H9 (cell line): Measurements from ENCODE around the gene NCKAP5. TPM values are rescaled to one million over a fixed set of nuclear protein-coding genes. Genes with fewer than 3 reads are reported as not detected.

ENCODE experiments used
- DNase-seq: peaks from one replicate; pipeline ENCODE4 v3.0.0-alpha.2; 2017
- H2AFZ ChIP-seq: one replicate; pipeline ENCODE4 v1.6.1; 2013; ENCODE audit warnings: mild to moderate bottlenecking, low read length, control low read depth, moderate library complexity
- H2AK5ac ChIP-seq: 2 replicates; pipeline ENCODE4 v1.6.1; 2013; ENCODE audit warnings: low read length, control low read depth, mixed read lengths; ENCODE audit not compliant: insufficient read length
- H2BK120ac ChIP-seq: one replicate; pipeline ENCODE4 v1.6.1; 2013; ENCODE audit warnings: low read depth, mild to moderate bottlenecking, low read length, control low read depth, inconsistent platforms; ENCODE audit not compliant: poor library complexity, severe bottlenecking
- H2BK12ac ChIP-seq: 2 replicates; pipeline ENCODE4 v1.6.1; 2013; ENCODE audit warnings: low read length, control low read depth, mixed read lengths, low read depth; ENCODE audit not compliant: insufficient read length
- H2BK15ac ChIP-seq: 2 replicates; pipeline ENCODE4 v1.6.1; 2013; ENCODE audit warnings: low read depth, low read length, control low read depth
- H2BK20ac ChIP-seq: one replicate; pipeline ENCODE4 v1.6.1; 2013; ENCODE audit warnings: low read depth, mild to moderate bottlenecking, low read length, control low read depth, inconsistent platforms; ENCODE audit not compliant: poor library complexity, severe bottlenecking
- H2BK5ac ChIP-seq: 2 replicates; pipeline ENCODE4 v1.6.1; 2013; ENCODE audit warnings: low read length, control low read depth, mixed read lengths; ENCODE audit not compliant: insufficient read length
- H3K14ac ChIP-seq: 2 replicates; pipeline ENCODE4 v1.6.1; 2013; ENCODE audit warnings: low read length, control low read depth; ENCODE audit not compliant: insufficient read depth
- H3K18ac ChIP-seq: 2 replicates; pipeline ENCODE4 v1.6.1; 2013; ENCODE audit warnings: low read depth, mild to moderate bottlenecking, mixed read lengths, low read length, control low read depth; ENCODE audit not compliant: insufficient read length
- H3K23ac ChIP-seq: 2 replicates; pipeline ENCODE4 v1.6.1; 2013; ENCODE audit warnings: low read length, control low read depth, mixed read lengths, low read depth; ENCODE audit not compliant: insufficient read length
- H3K23me2 ChIP-seq: 2 replicates; pipeline ENCODE4 v1.6.1; 2013; ENCODE audit warnings: low read depth, mild to moderate bottlenecking, mixed read lengths, low read length, control low read depth; ENCODE audit not compliant: insufficient read length, poor library complexity, severe bottlenecking
- H3K27ac ChIP-seq: 2 replicates; pipeline ENCODE4 v1.5.1; 2013; ENCODE audit warnings: low read length, control low read depth, mixed read lengths, low read depth; ENCODE audit not compliant: insufficient read length
- H3K27me3 ChIP-seq: 2 replicates; pipeline ENCODE4 v1.6.1; 2013; ENCODE audit warnings: low read length, control low read depth, inconsistent platforms; ENCODE audit not compliant: insufficient read depth
- H3K4ac ChIP-seq: 2 replicates; pipeline ENCODE4 v1.6.1; 2013; ENCODE audit warnings: low read depth, mild to moderate bottlenecking, control low read depth, inconsistent platforms, low read length, moderate library complexity
- H3K4me1 ChIP-seq: 2 replicates; pipeline ENCODE4 v1.6.1; 2013; ENCODE audit warnings: low read length, control low read depth, inconsistent platforms; ENCODE audit not compliant: insufficient read depth
- H3K4me2 ChIP-seq: 2 replicates; pipeline ENCODE4 v1.6.1; 2013; ENCODE audit warnings: low read length, control low read depth, mixed read lengths; ENCODE audit not compliant: insufficient read length, insufficient read depth
- H3K56ac ChIP-seq: 2 replicates; pipeline ENCODE4 v1.6.1; 2013; ENCODE audit warnings: low read depth, mild to moderate bottlenecking, mixed read lengths, low read length, control low read depth; ENCODE audit not compliant: insufficient read length
- H3K79me1 ChIP-seq: 2 replicates; pipeline ENCODE4 v1.6.1; 2013; ENCODE audit warnings: low read depth, mild to moderate bottlenecking, moderate library complexity, low read length, control low read depth, inconsistent platforms; ENCODE audit not compliant: insufficient read depth, poor library complexity, severe bottlenecking
- H3K79me2 ChIP-seq: 2 replicates; pipeline ENCODE4 v1.6.1; 2013; ENCODE audit warnings: low read length, control low read depth, inconsistent platforms; ENCODE audit not compliant: insufficient read depth
- H3K9ac ChIP-seq: 2 replicates; pipeline ENCODE4 v1.6.1; 2013; ENCODE audit warnings: low read length, control low read depth, mixed read lengths; ENCODE audit not compliant: insufficient read length; ENCODE audit errors: extremely low read depth
- H3K9me3 ChIP-seq: one replicate; pipeline ENCODE4 v1.6.1; 2013; ENCODE audit warnings: low read depth, low read length, inconsistent platforms; ENCODE audit not compliant: control insufficient read depth
- H3T11ph ChIP-seq: one replicate; pipeline ENCODE4 v1.6.1; 2013; ENCODE audit warnings: mild to moderate bottlenecking, low read length, control low read depth, inconsistent platforms
- H4K20me1 ChIP-seq: one replicate; pipeline ENCODE4 v1.6.1; 2013; ENCODE audit not compliant: control insufficient read depth, insufficient read length, insufficient read depth
- H4K5ac ChIP-seq: 2 replicates; pipeline ENCODE4 v1.6.1; 2013; ENCODE audit warnings: low read depth, mild to moderate bottlenecking, mixed read lengths, low read length, control low read depth; ENCODE audit not compliant: insufficient read length
- H4K8ac ChIP-seq: replicated peaks from 2 replicates; pipeline ENCODE4 v1.6.1; 2013; ENCODE audit warnings: low read length, control low read depth, mixed read lengths, low read depth; ENCODE audit not compliant: insufficient read length
- H4K91ac ChIP-seq: 2 replicates; pipeline ENCODE4 v1.6.1; 2013; ENCODE audit warnings: low read depth, mild to moderate bottlenecking, moderate library complexity, mixed read lengths, low read length, control low read depth; ENCODE audit not compliant: insufficient read length
- H3K27ac Mint-ChIP-seq, 3 experiments: 2 replicates in 2 of 3; 3 replicates in 1 of 3; pipeline ENCODE4 v1.8.0; 2020 to 2021; ENCODE audit warnings: mixed read lengths in 3 of 3, mild to moderate bottlenecking in 1 of 3, moderate library complexity in 1 of 3
- H3K27me3 Mint-ChIP-seq: 2 replicates; pipeline ENCODE4 v1.8.0; 2021; ENCODE audit warnings: low read depth, mild to moderate bottlenecking, moderate library complexity, mixed read lengths
- H3K36me3 Mint-ChIP-seq, 3 experiments: 2 replicates in 2 of 3; 3 replicates in 1 of 3; pipeline ENCODE4 v1.8.0; 2020 to 2021; ENCODE audit warnings: low read depth in 3 of 3, mixed read lengths in 3 of 3; ENCODE audit not compliant: insufficient read depth in 1 of 3
- H3K4me1 Mint-ChIP-seq, 2 experiments: 2 replicates each; pipeline ENCODE4 v1.8.0; 2020; ENCODE audit warnings: mixed read lengths in 2 of 2
- H3K4me3 Mint-ChIP-seq, 2 experiments: 2 replicates in 1 of 2; 3 replicates in 1 of 2; pipeline ENCODE4 v1.8.0; 2020 to 2021; ENCODE audit warnings: mild to moderate bottlenecking in 2 of 2, mixed read lengths in 2 of 2, moderate library complexity in 1 of 2
- H3K9me3 Mint-ChIP-seq, 2 experiments: 2 replicates in 1 of 2; 3 replicates in 1 of 2; pipeline ENCODE4 v1.8.0; 2020; ENCODE audit warnings: mild to moderate bottlenecking in 2 of 2, mixed read lengths in 2 of 2, moderate library complexity in 1 of 2
- WGBS: extraction: QIAGEN DNeasy Blood & Tissue Kit; methylation state at CpG from one replicate; pipeline ENCODE4 v1.1.7; 2013; ENCODE audit warnings: missing lambda C conversion rate, low lambda C conversion rate, mixed read lengths; ENCODE audit not compliant: insufficient read length; ENCODE audit errors: extremely low coverage; 5-methylcytosine and 5-hydroxymethylcytosine counted together
- total RNA-seq: library from RNA; stranded (reverse); gene quantifications from 2 replicates; pipeline ENCODE4 v1.2.1, GENCODE V29; 2021
- TF ChIP-seq, protein P1 (sequence below): fragments of 200-600 bp; sonication (generic); conservative IDR thresholded peaks from 3 replicates; pipeline ENCODE4 v1.8.0; 2021; ENCODE audit warnings: antibody characterized with exemption, mild to moderate bottlenecking

Gene NCKAP5
- total RNA-seq, 1 experiment from 2014 or later: 0.26 TPM

DNA sequence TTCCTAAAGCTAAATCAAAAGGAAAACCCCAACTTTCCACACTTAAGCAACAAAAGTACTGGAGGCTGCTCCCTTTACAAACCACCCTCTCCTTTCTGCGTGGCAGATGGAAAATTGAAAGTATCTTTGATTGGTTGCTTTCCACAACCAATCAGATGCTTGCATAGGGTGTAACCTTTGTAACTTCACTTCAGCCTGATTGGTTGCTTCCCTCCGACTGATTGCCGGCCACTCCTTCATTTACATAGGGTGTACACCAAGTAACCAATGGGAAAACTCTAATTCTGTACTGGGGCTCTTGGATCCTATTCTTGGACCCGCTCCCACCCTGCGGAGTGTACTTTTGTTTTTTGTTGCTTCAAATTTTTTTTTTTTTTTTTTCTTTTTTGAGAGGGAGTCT lies 297.7 kb downstream of the NCKAP5 start:
- H4K91ac ChIP-seq: no peak overlapping the region
- DNase-seq: no peak
- no peak overlapping the region for H2BK5ac ChIP-seq
- no peaks in the 10 kb centered on the region for H4K20me1 ChIP-seq
- H3K27ac Mint-ChIP-seq: no peak overlapping the region
- no peak overlapping the region for H2BK15ac ChIP-seq
- H3K4me3 Mint-ChIP-seq: no peak overlapping the region
- no peaks in the 10 kb centered on the region for H3K4me1 ChIP-seq
- H3K36me3 Mint-ChIP-seq: no peaks in the 10 kb centered on the region
- no peak overlapping the region for H2AFZ ChIP-seq
- peaks cover 3 to 6% of the 10 kb centered on the region in 2 experiments for H3K4me1 Mint-ChIP-seq
- H2BK20ac ChIP-seq: no peak overlapping the region
- TF ChIP-seq, protein P1, sequence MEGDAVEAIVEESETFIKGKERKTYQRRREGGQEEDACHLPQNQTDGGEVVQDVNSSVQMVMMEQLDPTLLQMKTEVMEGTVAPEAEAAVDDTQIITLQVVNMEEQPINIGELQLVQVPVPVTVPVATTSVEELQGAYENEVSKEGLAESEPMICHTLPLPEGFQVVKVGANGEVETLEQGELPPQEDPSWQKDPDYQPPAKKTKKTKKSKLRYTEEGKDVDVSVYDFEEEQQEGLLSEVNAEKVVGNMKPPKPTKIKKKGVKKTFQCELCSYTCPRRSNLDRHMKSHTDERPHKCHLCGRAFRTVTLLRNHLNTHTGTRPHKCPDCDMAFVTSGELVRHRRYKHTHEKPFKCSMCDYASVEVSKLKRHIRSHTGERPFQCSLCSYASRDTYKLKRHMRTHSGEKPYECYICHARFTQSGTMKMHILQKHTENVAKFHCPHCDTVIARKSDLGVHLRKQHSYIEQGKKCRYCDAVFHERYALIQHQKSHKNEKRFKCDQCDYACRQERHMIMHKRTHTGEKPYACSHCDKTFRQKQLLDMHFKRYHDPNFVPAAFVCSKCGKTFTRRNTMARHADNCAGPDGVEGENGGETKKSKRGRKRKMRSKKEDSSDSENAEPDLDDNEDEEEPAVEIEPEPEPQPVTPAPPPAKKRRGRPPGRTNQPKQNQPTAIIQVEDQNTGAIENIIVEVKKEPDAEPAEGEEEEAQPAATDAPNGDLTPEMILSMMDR: no peak
- no peaks in the 10 kb centered on the region for H3K27me3 ChIP-seq
- H3K79me2 ChIP-seq: no peaks in the 10 kb centered on the region
- peaks cover 13% of the 10 kb centered on the region for H3K23me2 ChIP-seq
- no CpG with 5 or more reads among the region's 5 CpGs for WGBS
- H3K56ac ChIP-seq: no peak overlapping the region
- no peak overlapping the region for H2BK120ac ChIP-seq
- no peak overlapping the region for H3K23ac ChIP-seq
- H3K27ac ChIP-seq: no peak overlapping the region
- H3K27me3 Mint-ChIP-seq: peaks cover 11% of the 10 kb centered on the region
- no peak overlapping the region for H4K5ac ChIP-seq
- no peaks in the 10 kb centered on the region for H3K9me3 Mint-ChIP-seq
- no peak overlapping the region for H2BK12ac ChIP-seq
- H3K79me1 ChIP-seq: no peaks in the 10 kb centered on the region
- no peak overlapping the region for H3K4me2 ChIP-seq
- H3K9me3 ChIP-seq: no peaks in the 10 kb centered on the region
- no peak overlapping the region for H4K8ac ChIP-seq
- H2AK5ac ChIP-seq: no peak overlapping the region
- no peak overlapping the region for H3K4ac ChIP-seq
- H3T11ph ChIP-seq: no peak overlapping the region
- H3K9ac ChIP-seq: no peak overlapping the region
- no peak overlapping the region for H3K18ac ChIP-seq
- H3K14ac ChIP-seq: no peak overlapping the region
